Measurements from ENCODE around the gene C1QTNF6. TPM values are rescaled to one million over a fixed set of nuclear protein-coding genes. Genes with fewer than 3 reads are reported as not detected.
A peak's percentile ranks its signal among the peaks of the same experiment; 100 is the strongest.

The C1QTNF6 gene
- total RNA-seq, 6 experiments from 2014 or later: 3.3 to 5.0 (median 4.0) TPM

GRCh38 chr22:37163575-37164504, 24.2 kb downstream of the C1QTNF6 start:
- Mint-ChIP-seq H3K27me3 (ENCODE audit: insufficient read depth) (peaks cover 23% of the 10 kb centered on the region), H3K9me3 (peaks cover 9% of the 10 kb centered on the region), H3K4me1 (ENCODE audit: low read depth) (peaks cover 6% of the 10 kb centered on the region), H3K4me3 (no peak overlapping the region), H3K27ac (no peak overlapping the region), H3K36me3 (ENCODE audit: low read depth) (peaks cover 4% of the 10 kb centered on the region; the same call in 1 of the 2 replicates)
- DNase-seq: no peak
- TF ChIP-seq CTCF (IDR thresholded peaks at IDR 0.05): no peak

GRCh38 chr22:37163096-37163489, 25.0 kb downstream of the C1QTNF6 start:
- H3K4me1 Mint-ChIP-seq (ENCODE audit: low read depth): peaks cover 7% of the 10 kb centered on the region
- peaks cover 9% of the 10 kb centered on the region for H3K9me3 Mint-ChIP-seq
- no peak for DNase-seq
- H3K27me3 Mint-ChIP-seq (ENCODE audit: insufficient read depth): peaks cover 19% of the 10 kb centered on the region
- no peak for TF ChIP-seq CTCF (IDR thresholded peaks at IDR 0.05)
- H3K27ac Mint-ChIP-seq: no peak overlapping the region
- no peak overlapping the region for H3K4me3 Mint-ChIP-seq
- peaks cover 4% of the 10 kb centered on the region; the same call in 1 of the 2 replicates for H3K36me3 Mint-ChIP-seq (ENCODE audit: low read depth)

GRCh38 chr22:37162221-37163095, 25.6 kb downstream of the C1QTNF6 start:
- no peak for TF ChIP-seq CTCF (IDR thresholded peaks at IDR 0.05)
- DNase-seq: no peak
- H3K4me3 Mint-ChIP-seq: no peak overlapping the region
- H3K9me3 Mint-ChIP-seq: peaks cover 9% of the 10 kb centered on the region
- no peak overlapping the region for H3K27ac Mint-ChIP-seq
- peaks cover 14% of the 10 kb centered on the region for H3K4me1 Mint-ChIP-seq (ENCODE audit: low read depth)
- peaks cover 4% of the 10 kb centered on the region; the same call in 1 of the 2 replicates for H3K36me3 Mint-ChIP-seq (ENCODE audit: low read depth)
- peaks cover 19% of the 10 kb centered on the region for H3K27me3 Mint-ChIP-seq (ENCODE audit: insufficient read depth)

- no peak overlapping the region for H3K4me3 Mint-ChIP-seq
- H3K36me3 Mint-ChIP-seq (ENCODE audit: low read depth): peaks cover 4% of the 10 kb centered on the region; the same call in 1 of the 2 replicates
- peaks cover 13% of the 10 kb centered on the region for H3K4me1 Mint-ChIP-seq (ENCODE audit: low read depth)
- H3K27me3 Mint-ChIP-seq (ENCODE audit: insufficient read depth): peaks cover 19% of the 10 kb centered on the region
- no peak for DNase-seq
- no peak overlapping the region for H3K27ac Mint-ChIP-seq
- no peak for TF ChIP-seq CTCF (IDR thresholded peaks at IDR 0.05)
- H3K9me3 Mint-ChIP-seq: peaks cover 9% of the 10 kb centered on the region
Observed at GRCh38 chr22:37161443-37161842, 26.6 kb downstream of the C1QTNF6 start.

GRCh38 chr22:37160027-37160426, 28.0 kb downstream of the C1QTNF6 start:
- Mint-ChIP-seq H3K36me3 (ENCODE audit: low read depth) (peaks cover 14% of the 10 kb centered on the region), H3K9me3 (peaks cover 19% of the 10 kb centered on the region), H3K4me3 (no peak overlapping the region), H3K27me3 (ENCODE audit: insufficient read depth) (peaks cover 19% of the 10 kb centered on the region), H3K27ac (no peak overlapping the region), H3K4me1 (ENCODE audit: low read depth) (peaks cover 21% of the 10 kb centered on the region)
- DNase-seq: no peak
- TF ChIP-seq CTCF (IDR thresholded peaks at IDR 0.05): 0 out of 2 replicates have a peak, but pooled peaks have one; percentile 6
